HG02870 (cell line): ENCODE data around the gene SKOR1.

Source experiments
- ATAC-seq: cut with Tn5 transposase; IDR thresholded peaks from one replicate; pipeline ENCODE4 v1.9.1; 2021; ENCODE audit warnings: mild to moderate bottlenecking, moderate library complexity; ENCODE audit not compliant: unreplicated experiment

SKOR1 gene

DNA sequence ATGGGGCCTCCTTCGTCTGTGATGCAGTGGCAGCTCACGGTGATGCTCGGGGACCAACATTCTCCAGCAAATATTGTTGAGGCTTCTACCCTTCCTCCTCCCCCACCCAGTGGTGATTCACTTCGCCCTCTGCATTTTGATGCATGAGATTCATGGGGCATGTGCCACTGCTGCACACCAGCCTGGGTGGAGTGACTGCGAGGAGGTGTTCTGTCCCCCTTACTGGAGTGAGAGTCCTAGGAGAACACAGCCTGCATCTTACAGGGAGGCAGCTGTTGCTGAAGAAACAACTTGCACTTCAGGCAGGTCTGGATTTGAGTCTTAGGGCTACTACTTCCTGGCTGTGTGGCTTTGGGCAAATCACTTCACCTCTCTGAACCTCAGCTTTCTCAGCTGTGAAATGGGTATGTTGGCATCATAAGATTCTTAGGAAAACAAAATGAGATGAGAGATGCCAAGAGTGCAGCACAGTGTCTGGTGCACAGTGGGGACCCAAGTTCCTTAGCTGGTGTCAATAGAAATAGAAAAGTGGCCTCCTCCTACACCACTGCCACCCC, 10.2 kb upstream of the SKOR1 start:
- no peak for ATAC-seq

DNA sequence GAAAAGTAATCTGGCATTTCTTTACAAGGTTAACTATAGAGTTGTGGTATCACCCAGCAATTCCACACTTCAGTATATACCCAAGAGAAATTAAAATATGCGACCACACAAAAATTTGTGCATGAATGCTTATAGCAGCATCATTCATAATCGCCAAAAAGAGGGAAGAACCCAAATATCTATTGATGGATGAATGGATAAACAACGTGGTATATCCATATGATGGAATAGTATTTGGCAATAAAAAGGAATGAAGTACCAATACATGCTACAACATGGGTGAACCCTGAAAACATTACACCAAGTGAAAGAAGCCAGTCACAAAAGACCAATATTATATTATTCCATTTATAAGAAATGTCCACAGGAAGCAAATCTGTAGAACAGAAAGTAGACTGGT, 8.6 kb upstream of the SKOR1 start:
- no peak for ATAC-seq

DNA sequence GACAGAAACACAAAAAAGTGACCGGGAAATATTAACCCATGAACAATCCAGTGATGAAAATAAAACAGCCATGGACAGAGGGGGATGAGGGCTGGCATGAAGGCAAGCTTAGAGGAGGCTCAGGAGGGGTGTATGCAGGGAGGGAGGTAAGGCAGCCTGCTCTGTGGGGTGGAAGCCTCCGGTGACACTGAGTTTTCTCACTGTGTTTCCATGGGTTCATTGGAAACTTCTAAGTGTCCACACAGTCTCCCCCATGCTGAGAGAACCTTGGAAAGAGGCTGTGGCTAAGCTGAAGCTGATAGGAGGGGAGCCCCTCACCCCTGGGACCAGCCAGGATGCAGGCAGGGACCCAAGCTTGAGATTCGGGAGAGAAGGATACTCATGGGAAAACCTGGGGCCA, 6.8 kb upstream of the SKOR1 start:
- no peak for ATAC-seq

DNA sequence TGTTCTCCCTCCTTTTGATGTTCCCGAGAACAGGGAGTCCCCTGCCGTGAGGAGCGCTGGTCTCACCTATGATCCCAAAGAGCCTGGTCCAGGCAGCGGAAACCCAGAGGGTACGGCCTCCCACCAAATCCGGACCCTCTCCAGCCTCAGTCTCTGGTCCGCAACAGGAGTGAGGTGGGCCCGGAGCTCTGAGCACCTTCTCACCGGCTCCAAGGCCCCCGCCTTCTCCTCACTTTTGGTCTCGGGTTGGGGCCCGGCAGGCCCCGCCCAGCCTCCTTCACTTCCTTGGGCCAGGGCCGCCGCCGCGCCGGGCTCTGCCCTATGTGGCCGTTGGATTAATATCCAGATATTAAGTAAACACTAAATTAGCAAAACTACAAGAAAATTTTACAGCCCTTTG, 5.7 kb upstream of the SKOR1 start:
- no peak for ATAC-seq

DNA sequence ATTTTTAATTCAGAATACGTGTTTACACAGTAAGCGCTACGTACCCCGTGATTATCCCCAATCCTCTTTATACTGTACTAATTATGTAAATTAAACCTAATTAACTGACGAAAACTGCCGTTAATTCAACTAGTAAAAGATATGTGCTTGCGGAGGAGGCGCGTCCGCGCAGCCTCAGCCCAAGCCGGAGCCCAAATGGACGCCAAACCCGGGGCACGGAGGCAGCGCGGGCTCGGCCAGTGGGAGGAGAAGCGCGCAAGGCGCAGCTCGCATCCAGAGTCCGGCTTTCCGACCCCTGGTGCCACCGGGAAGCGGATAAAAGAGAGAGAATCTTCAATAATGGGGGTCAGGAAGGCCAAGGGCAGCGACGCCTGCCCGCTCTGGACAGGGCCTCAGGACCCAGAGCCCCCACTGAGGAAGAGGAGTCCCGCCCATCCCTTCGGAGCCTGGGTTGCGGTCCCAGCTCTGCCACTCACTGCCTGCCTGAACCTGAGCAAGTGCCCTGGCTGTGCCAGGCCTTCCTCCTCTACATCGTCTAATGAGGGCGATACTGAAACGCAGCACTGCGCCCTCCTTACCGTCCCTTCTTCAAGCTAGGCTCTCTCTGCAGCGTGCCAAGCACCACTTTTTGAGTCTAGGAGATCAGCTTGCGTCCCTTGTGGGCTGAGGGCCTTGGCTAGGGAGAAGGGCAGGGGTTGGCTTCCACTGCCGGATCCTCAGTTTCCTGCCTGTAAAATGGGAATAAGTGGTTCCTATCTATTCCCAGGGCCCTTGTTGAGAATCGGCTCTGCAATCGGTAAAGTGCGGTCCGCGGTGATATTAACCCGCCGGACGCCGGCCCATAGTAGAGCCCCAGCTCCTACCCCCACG, 5.0 kb upstream of the SKOR1 start:
- no peak for ATAC-seq

DNA sequence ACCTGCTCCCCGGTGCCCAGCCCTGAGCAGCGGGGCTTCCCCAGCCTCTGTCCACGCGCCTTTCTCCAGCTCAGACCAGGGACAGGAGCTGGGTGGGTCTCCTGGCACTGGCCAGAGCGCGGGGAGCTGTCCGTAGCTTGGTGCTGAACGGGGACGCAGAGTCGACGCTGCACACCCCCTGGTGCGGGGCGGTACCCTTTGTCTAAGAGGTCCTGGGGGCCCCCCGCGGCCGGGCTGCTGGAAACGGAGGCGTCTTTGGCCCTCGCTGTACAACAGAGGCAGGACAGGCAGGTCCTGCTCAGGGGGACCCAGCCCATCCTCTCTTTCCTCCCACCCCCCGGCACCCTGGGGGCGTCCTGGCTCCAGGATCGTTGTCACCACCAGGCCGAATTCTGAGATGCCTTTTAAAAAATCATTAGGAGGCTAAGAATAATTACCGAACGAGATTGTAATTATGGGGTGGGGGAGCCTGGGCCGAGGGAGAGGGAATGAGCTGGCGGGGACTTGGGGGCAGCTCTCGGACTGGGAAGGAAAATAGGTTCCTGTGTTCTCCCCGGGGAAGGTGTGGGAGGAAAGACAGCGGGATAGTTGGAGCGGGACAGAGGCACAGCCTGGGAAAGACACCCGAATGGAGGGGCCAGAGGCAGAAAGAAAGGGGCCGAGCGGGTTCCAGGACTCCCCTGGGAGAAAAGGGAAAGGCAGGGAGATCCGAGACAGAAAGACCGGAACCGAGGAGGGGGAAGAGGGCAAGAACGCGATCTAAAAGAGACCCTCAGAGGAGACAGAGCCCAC, 4.1 kb upstream of the SKOR1 start:
- no peak for ATAC-seq

DNA sequence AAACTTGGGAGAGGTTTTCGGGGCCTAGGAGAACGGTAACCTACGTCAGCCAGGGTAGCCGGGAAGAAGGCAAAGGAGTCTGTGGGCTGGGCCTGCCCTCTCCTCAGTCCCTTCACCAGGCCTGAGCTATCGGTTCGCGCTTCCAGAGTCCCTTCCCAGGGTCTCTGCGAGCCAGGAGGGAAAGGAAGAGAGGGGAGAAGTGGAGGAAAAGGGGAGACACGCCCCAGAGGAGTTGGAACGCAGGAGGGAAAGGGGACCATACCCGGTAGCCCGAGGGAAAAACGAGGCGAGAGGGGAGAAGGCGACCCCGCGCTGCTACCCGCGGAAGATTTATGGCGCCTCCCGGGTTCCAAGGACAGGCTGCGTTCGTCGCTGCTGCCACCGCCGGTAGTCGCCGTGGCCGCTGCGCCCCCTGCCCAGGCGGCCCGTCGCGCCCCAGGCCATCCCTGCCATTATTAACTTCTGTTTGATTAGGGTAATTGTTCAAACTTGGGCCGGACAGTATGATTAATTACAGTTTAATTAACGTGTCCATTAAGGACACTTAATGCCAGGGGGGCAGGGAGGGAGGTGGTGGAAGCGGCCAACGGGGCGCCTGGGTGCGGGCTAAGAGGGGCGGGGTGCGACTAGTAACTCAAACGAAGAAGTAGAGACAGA, 3.4 kb upstream of the SKOR1 start:
- no peak for ATAC-seq

DNA sequence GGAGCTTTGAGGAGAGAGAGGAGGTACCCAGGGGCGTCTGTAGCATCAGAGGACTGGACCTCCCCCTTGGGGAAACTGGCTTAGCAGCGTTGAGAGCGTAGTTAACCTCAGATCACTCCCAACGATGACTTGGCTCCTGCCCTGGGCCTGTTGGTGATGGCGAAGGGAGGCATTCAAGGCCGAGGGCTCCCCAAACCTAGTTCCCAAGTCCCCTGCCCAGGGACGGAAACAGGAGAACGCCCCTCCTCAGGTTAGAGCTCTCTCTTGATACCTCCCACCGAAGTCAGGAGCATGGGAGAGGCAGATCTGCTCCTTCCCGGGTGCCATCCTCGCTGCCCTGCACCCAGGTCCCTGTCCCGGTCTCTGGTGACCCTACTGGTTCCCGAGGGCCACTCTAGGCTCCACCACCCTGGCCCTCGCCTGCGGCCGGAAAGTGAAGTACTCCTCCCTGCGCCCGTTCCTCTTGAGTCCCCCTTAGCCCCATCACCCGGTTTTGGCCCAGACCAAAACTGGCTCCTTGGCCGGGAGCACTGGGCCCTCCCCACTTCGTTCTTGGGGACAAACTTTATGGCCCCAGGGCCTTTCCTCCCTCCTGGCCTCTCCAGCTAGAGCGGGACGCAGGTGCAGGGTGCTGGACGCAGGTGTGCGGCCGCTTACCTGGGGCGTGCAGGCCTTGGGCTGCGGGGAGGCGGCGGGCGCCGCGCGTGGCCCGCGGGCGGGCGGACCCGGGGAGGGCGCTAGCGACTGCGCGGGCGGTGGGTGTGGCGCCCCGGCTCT, 2.6 kb upstream of the SKOR1 start:
- no peak for ATAC-seq

DNA sequence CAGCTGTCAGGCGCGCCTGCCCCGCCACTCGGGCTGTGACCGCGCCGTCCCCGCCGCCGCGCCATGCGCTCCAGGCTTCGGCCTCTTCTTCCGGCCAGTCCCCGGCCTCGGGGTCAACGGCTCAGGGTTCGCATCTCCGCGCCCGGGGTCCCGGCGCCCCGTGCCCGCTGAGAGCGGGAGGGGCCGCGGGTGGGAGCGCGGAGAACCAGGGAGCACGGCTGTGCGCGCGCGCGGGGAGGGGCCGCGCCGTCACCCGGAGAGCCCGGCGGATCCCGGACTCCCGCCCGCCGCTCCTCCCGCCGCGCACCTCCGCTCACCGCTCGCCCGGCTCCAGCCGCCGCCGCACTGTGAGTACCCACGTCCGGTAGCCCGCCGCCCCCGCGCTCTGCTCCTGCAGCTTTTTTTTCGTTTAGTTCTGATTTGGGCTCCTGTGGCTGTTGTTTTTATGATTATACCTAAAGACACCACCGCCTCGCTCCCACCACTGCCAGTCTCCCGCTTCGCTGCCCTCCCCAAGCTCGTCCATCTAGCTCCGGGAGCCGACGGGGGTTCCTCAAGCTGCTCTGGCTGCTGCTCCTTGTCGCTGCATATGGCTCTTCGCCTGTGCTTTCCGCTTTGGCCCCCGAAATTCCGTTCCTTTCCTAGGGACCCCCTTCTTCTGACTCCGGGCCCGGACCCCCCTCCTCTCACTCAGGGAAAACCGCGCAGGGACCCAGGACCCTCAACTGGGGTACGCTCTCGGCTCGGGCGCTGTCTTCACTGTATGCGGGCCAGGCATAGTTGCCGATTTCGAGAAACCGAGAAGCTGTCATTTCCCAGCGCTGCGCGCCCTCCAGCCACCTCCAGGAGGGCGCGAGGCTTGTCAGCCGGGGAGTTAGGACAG, 1.8 kb upstream of the SKOR1 start:
- ATAC-seq = no peak

DNA sequence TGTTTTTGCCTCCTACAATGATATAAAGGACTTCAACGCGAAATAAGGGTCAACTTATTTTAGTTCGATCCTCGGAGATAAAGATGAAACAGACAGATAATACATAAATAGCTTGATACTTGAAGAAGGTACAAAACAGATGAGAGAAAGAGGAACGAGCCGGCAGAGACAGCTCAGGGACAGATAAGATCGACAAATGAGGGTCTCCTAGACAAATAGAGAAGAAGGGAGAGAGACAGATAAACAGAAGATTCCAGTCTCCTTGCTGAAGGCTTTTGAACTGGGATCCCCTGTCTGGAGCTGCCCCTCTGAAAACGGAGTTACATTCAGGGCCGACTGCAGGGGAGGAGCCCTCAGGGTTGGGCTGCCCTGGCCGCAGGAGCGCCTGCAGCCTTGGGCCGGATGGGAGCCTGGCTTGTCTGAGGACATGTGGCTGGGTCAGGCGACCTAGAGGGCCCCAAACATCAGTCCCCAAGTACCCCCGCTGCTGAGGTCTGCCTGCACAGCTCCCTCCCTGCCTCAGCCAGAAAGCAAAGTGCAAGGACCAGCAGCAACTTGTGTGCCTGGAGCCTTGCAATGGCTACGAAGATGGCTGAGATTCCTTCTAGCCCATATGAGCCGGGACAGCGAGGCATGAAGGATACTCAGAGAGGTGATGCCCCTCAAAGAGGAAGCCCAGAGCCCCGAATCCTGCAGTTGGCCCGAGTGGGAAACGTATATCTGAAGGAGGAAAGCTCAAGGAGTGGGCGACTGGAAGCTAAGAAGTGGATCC, 926 bp upstream of the SKOR1 start:
- no peak for ATAC-seq

DNA sequence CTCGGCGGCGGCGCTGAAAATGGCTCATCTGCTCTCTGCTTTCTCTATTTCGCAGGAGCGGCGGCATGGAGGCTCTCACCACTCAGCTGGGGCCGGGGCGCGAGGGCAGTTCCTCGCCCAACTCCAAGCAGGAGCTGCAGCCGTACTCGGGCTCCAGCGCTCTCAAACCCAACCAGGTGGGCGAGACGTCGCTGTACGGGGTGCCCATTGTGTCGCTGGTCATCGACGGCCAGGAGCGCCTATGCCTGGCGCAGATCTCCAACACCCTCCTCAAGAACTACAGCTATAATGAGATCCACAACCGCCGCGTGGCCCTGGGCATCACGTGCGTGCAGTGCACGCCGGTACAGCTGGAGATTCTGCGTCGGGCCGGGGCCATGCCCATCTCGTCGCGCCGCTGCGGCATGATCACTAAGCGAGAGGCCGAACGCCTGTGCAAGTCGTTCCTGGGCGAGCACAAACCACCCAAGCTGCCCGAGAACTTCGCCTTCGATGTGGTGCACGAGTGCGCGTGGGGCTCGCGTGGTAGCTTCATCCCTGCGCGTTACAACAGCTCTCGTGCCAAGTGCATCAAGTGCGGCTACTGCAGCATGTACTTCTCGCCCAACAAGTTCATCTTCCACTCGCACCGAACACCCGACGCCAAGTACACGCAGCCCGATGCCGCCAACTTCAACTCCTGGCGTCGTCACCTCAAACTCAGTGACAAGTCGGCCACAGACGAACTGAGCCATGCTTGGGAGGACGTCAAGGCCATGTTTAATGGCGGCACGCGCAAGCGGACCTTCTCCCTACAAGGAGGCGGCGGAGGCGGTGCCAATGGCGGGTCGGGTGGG, 790 bp downstream of the SKOR1 start:
- ATAC-seq = no peak

DNA sequence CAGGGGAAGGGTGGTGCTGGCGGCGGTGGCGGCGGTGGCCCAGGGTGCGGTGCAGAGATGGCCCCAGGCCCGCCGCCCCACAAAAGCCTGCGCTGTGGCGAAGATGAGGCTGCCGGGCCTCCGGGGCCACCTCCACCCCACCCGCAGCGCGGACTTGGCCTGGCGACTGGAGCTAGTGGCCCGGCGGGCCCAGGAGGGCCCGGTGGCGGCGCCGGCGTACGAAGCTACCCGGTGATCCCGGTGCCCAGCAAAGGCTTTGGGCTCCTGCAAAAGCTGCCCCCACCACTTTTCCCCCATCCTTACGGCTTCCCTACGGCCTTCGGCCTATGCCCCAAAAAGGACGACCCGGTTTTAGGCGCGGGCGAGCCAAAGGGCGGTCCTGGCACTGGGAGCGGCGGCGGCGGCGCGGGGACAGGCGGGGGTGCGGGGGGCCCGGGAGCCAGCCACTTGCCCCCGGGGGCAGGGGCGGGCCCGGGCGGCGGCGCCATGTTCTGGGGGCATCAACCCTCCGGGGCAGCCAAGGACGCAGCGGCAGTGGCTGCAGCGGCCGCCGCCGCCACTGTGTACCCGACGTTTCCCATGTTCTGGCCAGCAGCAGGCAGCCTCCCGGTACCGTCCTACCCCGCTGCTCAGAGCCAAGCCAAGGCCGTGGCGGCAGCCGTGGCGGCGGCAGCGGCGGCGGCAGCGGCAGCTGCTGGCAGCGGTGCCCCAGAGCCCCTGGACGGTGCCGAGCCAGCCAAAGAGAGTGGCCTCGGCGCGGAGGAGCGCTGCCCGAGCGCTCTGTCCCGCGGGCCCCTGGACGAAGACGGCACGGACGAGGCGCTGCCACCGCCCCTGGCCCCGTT, 1.6 kb downstream of the SKOR1 start:
- ATAC-seq = no peak

DNA sequence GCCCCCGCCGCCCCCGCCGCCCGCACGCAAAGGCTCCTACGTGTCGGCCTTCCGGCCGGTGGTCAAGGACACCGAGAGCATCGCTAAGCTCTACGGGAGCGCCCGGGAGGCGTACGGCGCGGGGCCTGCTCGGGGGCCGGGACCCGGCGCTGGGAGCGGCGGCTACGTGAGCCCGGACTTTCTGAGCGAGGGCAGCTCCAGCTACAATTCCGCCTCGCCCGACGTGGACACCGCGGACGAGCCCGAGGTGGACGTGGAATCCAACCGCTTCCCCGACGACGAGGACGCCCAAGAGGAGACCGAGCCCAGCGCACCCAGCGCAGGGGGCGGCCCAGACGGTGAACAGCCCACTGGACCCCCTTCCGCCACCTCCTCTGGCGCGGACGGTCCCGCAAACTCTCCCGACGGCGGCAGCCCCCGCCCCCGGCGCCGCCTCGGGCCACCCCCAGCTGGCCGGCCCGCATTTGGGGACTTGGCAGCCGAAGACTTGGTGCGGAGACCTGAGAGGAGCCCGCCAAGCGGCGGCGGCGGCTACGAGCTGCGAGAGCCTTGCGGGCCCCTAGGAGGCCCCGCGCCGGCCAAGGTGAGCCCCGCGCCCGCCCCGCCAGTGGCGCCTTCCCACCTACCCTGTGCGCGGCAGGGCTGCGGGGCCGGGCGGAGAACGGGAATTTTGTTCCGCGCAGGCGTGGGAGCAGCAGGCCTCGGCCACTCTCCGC, 2.4 kb downstream of the SKOR1 start:
- ATAC-seq = no peak

DNA sequence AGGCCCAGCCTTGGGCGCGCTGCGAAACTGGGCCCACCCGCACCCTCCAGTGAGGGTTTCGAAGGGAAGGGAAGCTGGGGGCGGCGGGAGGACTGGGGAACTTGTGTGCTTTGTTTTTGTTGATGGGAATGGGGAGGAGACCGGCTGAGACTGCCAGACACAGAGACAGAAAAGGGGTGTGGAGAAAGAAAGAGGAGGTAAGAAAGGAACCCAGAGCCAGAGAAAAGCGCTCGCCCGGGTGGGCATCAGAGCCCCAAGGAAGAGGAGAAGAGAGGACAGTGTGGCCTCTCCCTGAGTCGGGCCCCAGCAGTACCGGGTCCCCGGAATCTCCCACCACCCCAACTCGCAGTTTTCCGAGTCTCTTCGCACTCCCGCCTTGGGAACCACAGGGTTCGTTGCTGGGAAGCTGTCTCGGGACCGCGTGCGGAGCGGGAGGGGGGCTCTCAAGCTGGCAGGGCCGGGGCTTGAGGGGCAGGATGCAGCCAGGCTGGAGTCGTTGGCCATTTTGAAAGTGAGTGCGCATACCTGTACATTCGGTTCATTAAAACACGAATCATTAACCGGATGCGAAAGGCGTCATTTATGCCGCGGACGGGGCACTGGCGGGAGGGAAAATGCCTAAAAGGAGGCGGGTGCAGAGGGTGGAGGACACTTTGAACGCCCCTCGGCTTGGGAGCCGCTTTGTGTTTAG, 3.1 kb downstream of the SKOR1 start:
- ATAC-seq = no peak

DNA sequence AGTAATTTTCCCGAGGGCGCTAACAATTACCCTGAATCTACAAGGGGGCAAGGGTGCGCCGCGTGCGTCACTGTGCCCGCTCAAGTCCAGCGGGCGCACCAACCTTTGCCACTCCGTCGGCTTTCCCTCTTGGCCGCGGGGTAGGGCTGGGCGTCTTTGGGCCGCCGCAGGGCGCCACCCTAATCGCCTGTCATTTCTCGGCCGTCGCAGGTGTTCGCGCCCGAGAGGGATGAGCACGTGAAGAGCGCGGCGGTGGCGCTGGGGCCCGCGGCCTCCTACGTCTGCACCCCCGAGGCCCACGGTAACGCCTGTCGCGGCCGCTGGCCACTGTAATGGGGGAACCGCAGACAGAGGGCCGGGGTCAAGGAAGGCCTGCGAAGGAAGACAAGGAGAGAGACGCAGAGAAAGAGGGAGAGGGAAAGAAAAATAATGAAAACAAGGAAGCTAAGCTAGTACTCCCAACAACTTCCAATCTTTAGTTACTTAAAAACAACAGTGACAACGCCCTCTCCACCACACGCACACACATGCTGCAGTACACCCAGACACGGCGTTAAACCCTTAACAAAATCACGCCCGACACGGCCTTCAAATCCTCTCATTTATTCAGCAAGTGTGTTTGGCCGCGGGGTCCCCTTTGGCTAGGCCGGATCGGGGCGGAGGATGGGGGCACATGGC, 3.8 kb downstream of the SKOR1 start:
- no peak for ATAC-seq
